ENCODE results near the gene BMF.

The BMF gene

DNA sequence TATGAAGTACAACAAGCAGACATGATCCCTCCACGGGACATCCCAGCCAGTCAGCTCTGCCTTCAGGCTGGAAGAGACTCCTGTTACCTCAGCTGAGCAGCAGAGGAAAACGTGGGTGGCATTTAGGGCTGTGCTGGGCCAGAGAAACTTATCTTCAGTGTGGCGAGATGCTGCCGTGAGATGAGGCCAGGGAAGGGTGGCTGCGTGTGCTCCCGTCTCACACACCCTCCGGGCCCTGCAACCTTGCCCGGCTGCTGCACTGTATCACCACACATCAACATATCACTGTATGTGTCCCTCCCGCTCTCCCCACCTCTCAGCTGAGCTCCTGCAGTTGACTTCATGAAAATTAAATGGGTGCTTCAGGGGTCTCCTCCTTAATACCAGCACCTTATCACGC is 23.4 kb downstream of the BMF start:
- Histone ChIP-seq H4K20me1 (ENCODE audit: low read depth, low read length) (no peaks in the 10 kb centered on the region), H3K27ac (ENCODE audit: low read depth, low read length) (peak overlapping the region; percentile 60), H3K79me2 (ENCODE audit: insufficient read depth, low read length) (no peaks in the 10 kb centered on the region), H3K27me3 (ENCODE audit: low read length) (no peaks in the 10 kb centered on the region), H2AFZ (ENCODE audit: low read depth, low read length, severe bottlenecking) (no peak overlapping the region), H3K9ac (ENCODE audit: low read length) (peak overlapping the region; percentile 10; the same call in 1 of the 2 replicates), H3F3A (ENCODE audit: insufficient read depth) (peaks cover 24% of the 10 kb centered on the region), H3K36me3 (ENCODE audit: low read length) (no peaks in the 10 kb centered on the region), H3K4me2 (ENCODE audit: low read depth, low read length, poor library complexity, severe bottlenecking) (no peak overlapping the region), H3K9me3 (ENCODE audit: insufficient read depth, low read length) (no peaks in the 10 kb centered on the region), H3K4me3 (ENCODE audit: insufficient read depth, low read length, poor library complexity, severe bottlenecking) (no peak overlapping the region), H3K9me2 (replicated peaks; ENCODE audit: insufficient read depth, low read length) (no peaks in the 10 kb centered on the region)
- TF ChIP-seq, protein P1, sequence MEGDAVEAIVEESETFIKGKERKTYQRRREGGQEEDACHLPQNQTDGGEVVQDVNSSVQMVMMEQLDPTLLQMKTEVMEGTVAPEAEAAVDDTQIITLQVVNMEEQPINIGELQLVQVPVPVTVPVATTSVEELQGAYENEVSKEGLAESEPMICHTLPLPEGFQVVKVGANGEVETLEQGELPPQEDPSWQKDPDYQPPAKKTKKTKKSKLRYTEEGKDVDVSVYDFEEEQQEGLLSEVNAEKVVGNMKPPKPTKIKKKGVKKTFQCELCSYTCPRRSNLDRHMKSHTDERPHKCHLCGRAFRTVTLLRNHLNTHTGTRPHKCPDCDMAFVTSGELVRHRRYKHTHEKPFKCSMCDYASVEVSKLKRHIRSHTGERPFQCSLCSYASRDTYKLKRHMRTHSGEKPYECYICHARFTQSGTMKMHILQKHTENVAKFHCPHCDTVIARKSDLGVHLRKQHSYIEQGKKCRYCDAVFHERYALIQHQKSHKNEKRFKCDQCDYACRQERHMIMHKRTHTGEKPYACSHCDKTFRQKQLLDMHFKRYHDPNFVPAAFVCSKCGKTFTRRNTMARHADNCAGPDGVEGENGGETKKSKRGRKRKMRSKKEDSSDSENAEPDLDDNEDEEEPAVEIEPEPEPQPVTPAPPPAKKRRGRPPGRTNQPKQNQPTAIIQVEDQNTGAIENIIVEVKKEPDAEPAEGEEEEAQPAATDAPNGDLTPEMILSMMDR (IDR thresholded peaks at IDR 0.05; ENCODE audit: insufficient read depth, low read length, poor library complexity, severe bottlenecking): no peak
- no peak for TF ChIP-seq EZH2phosphoT487 (conservative IDR thresholded peaks at IDR 0.05; ENCODE audit: low read length)

DNA sequence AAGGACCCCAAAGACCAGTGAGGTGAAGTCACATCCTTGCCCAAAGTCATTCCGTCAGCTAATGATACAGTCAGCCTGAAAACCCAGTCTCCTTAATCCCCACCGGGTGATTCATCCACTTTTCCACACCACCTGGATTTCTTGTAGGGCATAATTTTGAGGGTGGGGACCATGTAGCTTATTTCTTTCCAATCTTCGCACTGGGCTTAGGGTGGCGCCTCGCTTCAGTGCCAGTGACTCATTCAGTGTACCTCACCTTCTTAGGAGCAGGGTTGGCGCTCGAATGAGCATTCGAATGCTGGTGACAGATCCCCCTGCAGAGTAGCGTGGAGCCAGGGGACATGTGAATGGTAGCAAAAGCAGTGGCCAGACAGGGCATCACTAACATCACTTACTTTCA is 24.0 kb downstream of the BMF start:
- H3K27ac ChIP-seq (ENCODE audit: low read depth, low read length): peak overlapping the region; percentile 60
- peaks cover 27% of the 10 kb centered on the region for H3F3A ChIP-seq (ENCODE audit: insufficient read depth)
- H3K36me3 ChIP-seq (ENCODE audit: low read length): no peaks in the 10 kb centered on the region
- no peak overlapping the region for H3K4me2 ChIP-seq (ENCODE audit: low read depth, low read length, poor library complexity, severe bottlenecking)
- no peaks in the 10 kb centered on the region for H3K79me2 ChIP-seq (ENCODE audit: insufficient read depth, low read length)
- H3K4me3 ChIP-seq (ENCODE audit: insufficient read depth, low read length, poor library complexity, severe bottlenecking): no peak overlapping the region
- H3K27me3 ChIP-seq (ENCODE audit: low read length): no peaks in the 10 kb centered on the region
- TF ChIP-seq, protein P1 (IDR thresholded peaks at IDR 0.05; ENCODE audit: insufficient read depth, low read length, poor library complexity, severe bottlenecking): no peak
- TF ChIP-seq EZH2phosphoT487 (conservative IDR thresholded peaks at IDR 0.05; ENCODE audit: low read length): no peak
- H3K9ac ChIP-seq (ENCODE audit: low read length): 0 out of 2 replicates have a peak overlapping the region, but pooled peaks have one; percentile 10
- no peaks in the 10 kb centered on the region for H3K9me2 ChIP-seq (replicated peaks; ENCODE audit: insufficient read depth, low read length)
- H3K9me3 ChIP-seq (ENCODE audit: insufficient read depth, low read length): no peaks in the 10 kb centered on the region
- H2AFZ ChIP-seq (ENCODE audit: low read depth, low read length, severe bottlenecking): no peak overlapping the region
- no peaks in the 10 kb centered on the region for H4K20me1 ChIP-seq (ENCODE audit: low read depth, low read length)

DNA sequence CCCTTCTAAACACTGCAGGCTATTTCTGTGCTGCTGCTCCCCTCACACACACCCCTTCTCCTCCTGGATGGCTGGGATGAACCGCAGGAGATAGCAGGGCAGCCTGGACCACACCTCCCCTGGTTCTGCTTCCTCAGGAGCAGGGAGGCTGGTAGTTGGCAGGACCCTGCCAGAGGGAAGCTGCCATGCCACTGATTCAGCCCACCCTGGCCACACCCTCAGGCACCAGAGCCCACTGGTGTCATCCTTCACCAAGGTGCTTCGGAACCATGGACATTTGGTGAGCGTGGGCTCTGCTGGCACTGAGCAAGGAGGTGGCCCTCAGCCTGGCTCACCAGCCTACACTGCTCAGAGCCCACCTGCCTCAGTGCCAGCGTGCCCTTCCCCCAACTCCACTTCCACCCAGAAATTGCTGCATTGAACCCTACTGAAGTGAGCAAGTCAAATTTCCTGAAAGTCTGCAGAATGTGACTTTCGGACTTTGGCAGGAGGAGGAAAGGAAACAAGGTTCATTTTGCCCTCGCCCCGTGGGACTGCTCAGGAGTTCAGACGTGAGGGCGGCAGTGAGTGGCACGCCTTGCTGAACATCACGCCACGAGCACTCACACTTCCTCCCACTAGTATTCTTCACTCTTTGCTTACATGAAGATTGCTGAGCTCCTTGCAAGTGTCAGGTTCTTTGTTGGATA is 26.3 kb downstream of the BMF start:
- Histone ChIP-seq H3K27me3 (ENCODE audit: low read length) (no peaks in the 10 kb centered on the region), H3K9me2 (replicated peaks; ENCODE audit: insufficient read depth, low read length) (no peaks in the 10 kb centered on the region), H4K20me1 (ENCODE audit: low read depth, low read length) (no peaks in the 10 kb centered on the region), H3K36me3 (ENCODE audit: low read length) (no peaks in the 10 kb centered on the region), H3K4me3 (ENCODE audit: insufficient read depth, low read length, poor library complexity, severe bottlenecking) (no peak overlapping the region), H3K79me2 (ENCODE audit: insufficient read depth, low read length) (no peaks in the 10 kb centered on the region), H3F3A (ENCODE audit: insufficient read depth) (peaks cover 25% of the 10 kb centered on the region), H3K27ac (ENCODE audit: low read depth, low read length) (peak overlapping the region; percentile 67), H3K9me3 (ENCODE audit: insufficient read depth, low read length) (no peaks in the 10 kb centered on the region), H2AFZ (ENCODE audit: low read depth, low read length, severe bottlenecking) (peak overlapping the region; percentile 69), H3K9ac (ENCODE audit: low read length) (peak overlapping the region; percentile 41), H3K4me2 (ENCODE audit: low read depth, low read length, poor library complexity, severe bottlenecking) (peak overlapping the region; percentile 36)
- no peak for TF ChIP-seq EZH2phosphoT487 (conservative IDR thresholded peaks at IDR 0.05; ENCODE audit: low read length)
- TF ChIP-seq, protein P1 (IDR thresholded peaks at IDR 0.05; ENCODE audit: insufficient read depth, low read length, poor library complexity, severe bottlenecking): no peak

Measured in SU-DHL-6 (cell line).